ENCODE data around the gene PAPSS1.

DNA sequence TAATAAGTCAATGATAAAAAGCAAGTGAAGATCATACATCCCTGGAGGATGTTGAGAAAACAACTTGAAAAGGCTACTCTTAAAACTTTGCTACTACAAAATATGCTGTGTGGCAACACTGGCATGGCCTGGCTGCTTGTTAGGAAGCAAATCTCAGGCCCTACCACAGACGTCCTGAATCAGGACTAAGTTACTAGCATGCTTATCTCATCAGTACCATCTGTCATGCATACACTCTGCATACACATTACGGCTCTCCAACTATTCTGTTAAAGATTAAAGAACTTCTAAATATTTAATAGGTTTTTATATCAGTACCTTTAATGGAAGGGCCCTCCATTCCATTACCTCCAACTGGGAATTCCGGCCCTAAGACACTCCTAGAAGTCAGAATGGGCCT is 8.2 kb downstream of the PAPSS1 start:
- TF ChIP-seq REST (IDR thresholded peaks at IDR 0.05) (no peak), POLR2A (IDR thresholded peaks at IDR 0.05; ENCODE audit: low read length) (no peak), CTCF (IDR thresholded peaks at IDR 0.05) (no peak), MYC (IDR thresholded peaks at IDR 0.05; ENCODE audit: borderline replicate concordance, low read length) (no peak)
- TF ChIP-seq, protein P1, sequence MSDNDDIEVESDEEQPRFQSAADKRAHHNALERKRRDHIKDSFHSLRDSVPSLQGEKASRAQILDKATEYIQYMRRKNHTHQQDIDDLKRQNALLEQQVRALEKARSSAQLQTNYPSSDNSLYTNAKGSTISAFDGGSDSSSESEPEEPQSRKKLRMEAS (IDR thresholded peaks at IDR 0.05) = no peak
- TF ChIP-seq, protein P2, sequence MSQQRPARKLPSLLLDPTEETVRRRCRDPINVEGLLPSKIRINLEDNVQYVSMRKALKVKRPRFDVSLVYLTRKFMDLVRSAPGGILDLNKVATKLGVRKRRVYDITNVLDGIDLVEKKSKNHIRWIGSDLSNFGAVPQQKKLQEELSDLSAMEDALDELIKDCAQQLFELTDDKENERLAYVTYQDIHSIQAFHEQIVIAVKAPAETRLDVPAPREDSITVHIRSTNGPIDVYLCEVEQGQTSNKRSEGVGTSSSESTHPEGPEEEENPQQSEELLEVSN (IDR thresholded peaks at IDR 0.05; ENCODE audit: borderline replicate concordance, low read depth) = no peak
- TF ChIP-seq, protein P3, sequence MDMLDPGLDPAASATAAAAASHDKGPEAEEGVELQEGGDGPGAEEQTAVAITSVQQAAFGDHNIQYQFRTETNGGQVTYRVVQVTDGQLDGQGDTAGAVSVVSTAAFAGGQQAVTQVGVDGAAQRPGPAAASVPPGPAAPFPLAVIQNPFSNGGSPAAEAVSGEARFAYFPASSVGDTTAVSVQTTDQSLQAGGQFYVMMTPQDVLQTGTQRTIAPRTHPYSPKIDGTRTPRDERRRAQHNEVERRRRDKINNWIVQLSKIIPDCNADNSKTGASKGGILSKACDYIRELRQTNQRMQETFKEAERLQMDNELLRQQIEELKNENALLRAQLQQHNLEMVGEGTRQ (IDR thresholded peaks at IDR 0.05) = no peak

Data from A549 (cell line).